Thoracic aorta (tissue), 2 donors: Measurements from ENCODE around the gene TMEM97. TPM values are rescaled to one million over a fixed set of nuclear protein-coding genes. Genes with fewer than 3 reads are reported as not detected.

Experiments used
- ATAC-seq: fragments of 150-250 bp; one replicate; pipeline ENCODE4 v1.8.0; 2017; ENCODE audit warnings: low read depth; ENCODE audit not compliant: insufficient number of reproducible peaks, low FRiP score
- DNase-seq: peaks from one replicate; pipeline ENCODE4 v3.0.0-alpha.2; 2020; ENCODE audit warnings: low spot score
- H3K27ac ChIP-seq, 2 donors: fragments of 200-600 bp; sonication (generic); 1 replicate in 1 of 2; 2 replicates in 1 of 2; pipeline ENCODE4 v1.5.1; 2016; ENCODE audit warnings: mild to moderate bottlenecking in 2 of 2, moderate library complexity in 2 of 2
- H3K27me3 ChIP-seq: fragments of 200-600 bp; sonication (generic); replicated peaks from 2 replicates; pipeline ENCODE4 v1.6.0; 2016; ENCODE audit warnings: mild to moderate bottlenecking; ENCODE audit not compliant: insufficient read depth
- H3K36me3 ChIP-seq: fragments of 200-600 bp; sonication (generic); one replicate; pipeline ENCODE4 v1.5.1; 2016
- H3K4me1 ChIP-seq, 2 donors: fragments of 200-600 bp; sonication (generic); 1 replicate in 1 of 2; 2 replicates in 1 of 2; pipeline versions ENCODE4 v1.5.1 to v1.6.0; 2016; ENCODE audit warnings: low read depth in 2 of 2, mild to moderate bottlenecking in 1 of 2; ENCODE audit not compliant: control insufficient read depth in 1 of 2
- H3K4me3 ChIP-seq: fragments of 200-600 bp; sonication (generic); 2 replicates; pipeline ENCODE4 v1.5.1; 2016; ENCODE audit warnings: mild to moderate bottlenecking
- H3K9me3 ChIP-seq: fragments of 200-600 bp; sonication (generic); 2 replicates; pipeline ENCODE4 v1.5.1; 2016
- total RNA-seq, 2 donors: library from RNA; depleted of rRNA; stranded (reverse); fragments of >200 nt; gene quantifications; one replicate each; pipeline versions ENCODE4 v1.1.0 to v1.2.3, GENCODE V29; 2016
- TF ChIP-seq, protein P1 (sequence below): fragments of 200-600 bp; sonication (generic); IDR thresholded peaks from one replicate; pipeline ENCODE4 v1.5.1; 2019; ENCODE audit warnings: antibody characterized with exemption

Gene TMEM97
- total RNA-seq, 2 donors from 2014 or later, result 1.1 to 5.9 TPM

DNA sequence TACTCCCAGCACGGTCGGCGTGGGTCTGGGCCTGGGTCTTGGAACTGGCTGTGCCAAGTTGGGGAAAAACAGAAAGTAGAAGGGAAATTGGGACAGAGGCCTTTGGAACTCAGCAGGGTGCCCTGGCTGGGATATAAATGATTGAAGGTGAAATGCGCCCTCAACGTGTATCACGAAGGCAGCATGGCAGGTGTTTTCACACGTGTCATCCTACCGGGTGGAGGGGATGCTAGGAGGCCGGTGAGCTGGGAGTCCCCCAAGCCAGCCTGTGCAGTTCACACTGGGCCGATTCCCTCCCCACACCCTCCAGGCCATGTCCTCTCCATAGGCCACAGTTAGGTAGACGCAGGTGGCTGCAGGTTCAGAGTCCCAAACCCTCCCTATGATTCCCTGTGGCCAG is 22.5 kb downstream of the TMEM97 start:
- Histone ChIP-seq H3K4me3 (no peak overlapping the region), H3K4me1 (peaks cover 33 to 46% of the 10 kb centered on the region in 2 donors), H3K27me3 (no peaks in the 10 kb centered on the region), H3K27ac (no peak overlapping the region), H3K36me3 (peaks cover 33% of the 10 kb centered on the region), H3K9me3 (no peaks in the 10 kb centered on the region)
- DNase-seq (no peak), ATAC-seq (no peak)
- TF ChIP-seq, protein P1, sequence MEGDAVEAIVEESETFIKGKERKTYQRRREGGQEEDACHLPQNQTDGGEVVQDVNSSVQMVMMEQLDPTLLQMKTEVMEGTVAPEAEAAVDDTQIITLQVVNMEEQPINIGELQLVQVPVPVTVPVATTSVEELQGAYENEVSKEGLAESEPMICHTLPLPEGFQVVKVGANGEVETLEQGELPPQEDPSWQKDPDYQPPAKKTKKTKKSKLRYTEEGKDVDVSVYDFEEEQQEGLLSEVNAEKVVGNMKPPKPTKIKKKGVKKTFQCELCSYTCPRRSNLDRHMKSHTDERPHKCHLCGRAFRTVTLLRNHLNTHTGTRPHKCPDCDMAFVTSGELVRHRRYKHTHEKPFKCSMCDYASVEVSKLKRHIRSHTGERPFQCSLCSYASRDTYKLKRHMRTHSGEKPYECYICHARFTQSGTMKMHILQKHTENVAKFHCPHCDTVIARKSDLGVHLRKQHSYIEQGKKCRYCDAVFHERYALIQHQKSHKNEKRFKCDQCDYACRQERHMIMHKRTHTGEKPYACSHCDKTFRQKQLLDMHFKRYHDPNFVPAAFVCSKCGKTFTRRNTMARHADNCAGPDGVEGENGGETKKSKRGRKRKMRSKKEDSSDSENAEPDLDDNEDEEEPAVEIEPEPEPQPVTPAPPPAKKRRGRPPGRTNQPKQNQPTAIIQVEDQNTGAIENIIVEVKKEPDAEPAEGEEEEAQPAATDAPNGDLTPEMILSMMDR, result no peak

DNA sequence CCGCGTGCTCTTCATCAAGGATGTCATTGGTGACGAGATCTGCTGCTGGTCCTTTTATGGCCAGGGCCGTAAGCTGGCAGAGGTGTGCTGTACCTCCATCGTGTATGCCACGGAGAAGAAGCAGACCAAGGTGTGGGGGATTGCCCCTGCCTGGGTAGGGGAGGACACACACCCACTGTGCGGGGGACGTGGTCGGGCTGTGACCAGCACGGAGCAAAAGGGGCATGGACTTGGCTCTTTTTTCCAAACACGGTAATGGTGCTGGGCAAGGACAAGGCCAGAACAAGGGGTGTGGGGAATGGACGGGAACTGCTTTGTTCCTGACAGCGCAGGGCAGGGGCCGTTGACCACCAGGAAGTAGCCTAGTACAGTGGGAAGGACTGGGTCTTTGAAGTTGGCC is 23.3 kb downstream of the TMEM97 start:
- H3K36me3 ChIP-seq, result peaks cover 33% of the 10 kb centered on the region
- peaks cover 29 to 46% of the 10 kb centered on the region in 2 donors for H3K4me1 ChIP-seq
- ATAC-seq, result no peak

DNA sequence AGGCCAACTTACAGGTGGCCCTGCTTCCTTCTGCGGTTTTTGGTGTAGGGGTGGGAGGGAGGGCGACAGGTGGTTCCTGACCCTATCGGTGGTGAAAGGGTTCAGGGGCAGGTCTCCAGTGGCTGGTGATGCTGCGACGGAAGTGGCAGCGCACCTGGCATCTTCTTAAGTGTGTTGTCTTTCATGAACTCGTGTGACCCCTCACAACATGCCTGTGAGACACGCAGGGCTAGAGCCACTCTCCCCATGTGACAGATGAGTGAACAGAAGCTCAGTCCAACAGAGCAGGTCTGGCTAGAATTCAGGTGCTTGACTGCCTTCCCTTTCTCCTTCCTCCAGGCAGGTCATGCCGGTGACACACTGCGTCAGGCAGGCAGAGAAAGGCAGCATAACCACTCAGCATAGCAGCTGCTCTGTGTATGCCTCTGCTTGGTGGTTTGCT is 24.5 kb downstream of the TMEM97 start:
- TF ChIP-seq, protein P1, result no peak
- Histone ChIP-seq H3K27me3 (no peaks in the 10 kb centered on the region), H3K4me1 (peaks cover 33 to 46% of the 10 kb centered on the region in 2 donors), H3K9me3 (no peaks in the 10 kb centered on the region), H3K4me3 (no peak overlapping the region), H3K36me3 (peaks cover 39% of the 10 kb centered on the region), H3K27ac (no peak overlapping the region)
- DNase-seq (no peak), ATAC-seq (no peak)

More for the DNA sequence above, 23.3 kb downstream of the TMEM97 start:
- Histone ChIP-seq H3K9me3 (no peaks in the 10 kb centered on the region), H3K27me3 (no peaks in the 10 kb centered on the region), H3K27ac (no peak overlapping the region), H3K4me3 (no peak overlapping the region)
- DNase-seq, result no peak
- TF ChIP-seq, protein P1, result no peak

DNA sequence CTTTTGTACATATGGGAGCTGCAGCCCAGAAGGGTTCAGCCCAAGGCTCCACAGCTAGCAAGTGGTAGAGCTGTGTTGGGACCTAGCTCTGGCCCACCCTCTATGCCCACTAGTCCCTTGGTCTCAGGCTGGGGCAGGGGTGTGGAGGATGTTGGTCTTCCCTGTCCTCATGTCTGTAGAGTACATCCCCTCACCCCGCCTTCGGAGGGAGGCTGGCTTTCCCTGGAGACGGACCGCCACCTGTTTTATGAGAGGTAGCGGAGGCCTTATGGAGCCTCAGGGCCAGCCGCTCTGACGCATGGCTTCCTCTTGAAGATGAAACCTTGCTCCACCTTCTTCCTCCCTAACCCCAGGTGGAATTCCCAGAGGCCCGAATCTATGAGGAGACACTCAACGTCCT is 25.0 kb downstream of the TMEM97 start:
- H3K4me1 ChIP-seq, result peaks cover 38 to 47% of the 10 kb centered on the region in 2 donors
- ATAC-seq, result no peak
- H3K27ac ChIP-seq, result peak overlapping the region in 1 of 2 donors; percentile 73
- H3K36me3 ChIP-seq, result peaks cover 44% of the 10 kb centered on the region
- TF ChIP-seq, protein P1, result no peak
- no peak for DNase-seq
- no peak overlapping the region for H3K4me3 ChIP-seq
- H3K9me3 ChIP-seq, result no peaks in the 10 kb centered on the region
- H3K27me3 ChIP-seq, result no peaks in the 10 kb centered on the region

DNA sequence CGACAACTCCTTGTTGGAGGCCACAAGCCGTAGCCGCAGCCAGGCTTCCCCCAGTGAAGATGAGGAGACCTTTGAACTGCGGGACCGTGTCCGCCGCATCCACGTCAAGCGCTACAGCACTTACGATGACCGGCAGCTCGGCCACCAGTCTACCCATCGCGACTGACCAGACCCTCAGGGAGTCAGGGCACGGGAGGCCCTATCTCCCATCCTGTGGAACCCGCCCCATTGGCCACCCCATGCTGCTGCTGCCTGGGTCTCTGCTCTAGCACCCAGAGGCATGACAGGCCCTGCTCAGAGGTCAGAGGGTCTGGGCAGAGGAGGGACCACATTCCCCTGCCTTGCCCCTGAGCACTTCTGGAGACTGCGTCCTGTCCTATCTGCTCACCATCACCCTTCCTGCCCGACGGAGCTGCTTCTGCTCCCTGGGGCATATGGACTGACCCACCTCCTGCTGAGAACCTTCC is 25.5 kb downstream of the TMEM97 start:
- Histone ChIP-seq H3K4me1 (peaks cover 39 to 47% of the 10 kb centered on the region in 2 donors), H3K4me3 (no peak overlapping the region), H3K27ac (peak overlapping the region; percentile 73 to 84), H3K36me3 (peaks cover 46% of the 10 kb centered on the region), H3K9me3 (no peaks in the 10 kb centered on the region), H3K27me3 (no peaks in the 10 kb centered on the region)
- DNase-seq (no peak), ATAC-seq (no peak)
- TF ChIP-seq, protein P1, result no peak
